CD1c-positive myeloid dendritic cell (primary cell): ENCODE data around the gene GPRC5B.

Experiments
- DNase-seq: peaks from one replicate; pipeline ENCODE4 v3.0.0-alpha.2; 2016; ENCODE audit errors: extremely low spot score

GPRC5B gene

GRCh38 chr16:19846436-19846835 lies 38.2 kb downstream of the GPRC5B start:
- no peak for DNase-seq

- DNase-seq: no peak
Measured at GRCh38 chr16:19844945-19845641, 39.6 kb downstream of the GPRC5B start.

DNA sequence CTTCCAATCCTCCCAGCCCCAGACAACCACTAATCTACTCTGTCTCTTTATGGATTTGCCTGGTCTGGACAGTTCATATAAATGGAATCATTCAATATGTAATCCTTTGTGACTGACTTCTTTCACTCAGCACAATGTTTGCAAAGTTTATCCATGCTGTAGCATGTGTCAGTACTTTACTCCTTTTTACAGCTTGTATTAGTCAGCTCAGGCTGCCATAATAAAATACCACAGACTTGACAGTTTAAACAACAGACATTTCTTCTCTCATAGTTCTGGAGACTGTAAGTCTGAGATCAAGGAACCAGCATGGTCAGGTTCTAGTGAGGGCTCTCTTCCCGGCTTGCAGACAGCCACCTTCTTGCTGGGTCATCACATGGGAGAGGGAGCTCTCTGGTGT lies 41.3 kb downstream of the GPRC5B start:
- DNase-seq: no peak

DNA sequence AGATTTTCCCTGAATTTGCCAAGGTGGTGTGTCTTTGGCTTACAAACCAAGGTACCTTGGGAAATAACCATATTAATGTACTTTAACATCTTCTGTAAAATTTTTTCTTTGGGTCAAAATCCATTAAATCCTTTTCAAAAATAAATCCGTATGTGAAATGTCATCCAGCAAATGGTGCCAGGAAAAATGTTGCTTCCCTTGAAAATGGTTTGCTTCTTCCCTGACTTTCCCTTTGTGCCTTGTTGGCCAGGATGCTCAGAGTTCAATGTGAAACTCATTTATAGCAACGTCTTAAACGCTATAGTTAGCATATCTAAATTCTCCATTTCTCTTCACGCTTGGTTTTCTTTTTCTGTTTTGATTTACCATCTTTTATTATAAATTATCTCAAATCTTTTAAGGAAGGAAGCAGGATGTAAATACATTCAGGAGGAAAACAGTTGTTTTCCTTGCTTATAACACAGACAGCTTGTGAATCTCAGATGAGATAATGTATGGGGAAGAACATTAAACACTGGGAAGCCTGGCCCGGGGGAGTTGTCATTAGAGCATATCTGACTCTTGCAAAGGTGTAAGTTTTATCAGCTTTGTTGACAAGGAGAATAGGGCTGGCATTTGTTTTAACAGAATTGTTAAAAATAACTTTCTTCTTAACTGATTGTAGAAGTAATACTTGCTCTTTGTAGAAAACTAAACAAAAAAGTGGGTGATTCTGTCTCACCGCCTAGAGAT lies 42.1 kb downstream of the GPRC5B start:
- DNase-seq: no peak

DNA sequence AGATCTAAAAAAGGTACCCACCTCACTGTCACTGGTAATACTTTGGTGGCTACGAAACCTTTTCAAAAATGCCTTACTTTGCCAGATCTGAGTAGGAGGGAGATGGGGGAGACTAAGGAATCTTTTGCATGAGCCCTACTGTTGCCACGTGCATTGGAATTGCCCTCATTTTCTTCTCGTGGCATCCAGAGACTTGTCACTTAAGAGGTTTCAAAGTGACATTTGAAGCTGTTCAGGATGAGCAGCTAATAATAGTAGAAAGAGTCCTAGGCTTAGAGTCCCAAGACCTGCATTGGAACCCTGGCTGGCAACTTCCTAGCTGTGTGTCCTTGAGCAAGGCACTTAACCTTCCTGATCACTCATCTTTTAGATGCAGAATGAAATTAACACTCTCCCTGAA lies 43.5 kb downstream of the GPRC5B start:
- no peak for DNase-seq

GRCh38 chr16:19840524-19841110 lies 44.0 kb downstream of the GPRC5B start:
- no peak for DNase-seq

DNA sequence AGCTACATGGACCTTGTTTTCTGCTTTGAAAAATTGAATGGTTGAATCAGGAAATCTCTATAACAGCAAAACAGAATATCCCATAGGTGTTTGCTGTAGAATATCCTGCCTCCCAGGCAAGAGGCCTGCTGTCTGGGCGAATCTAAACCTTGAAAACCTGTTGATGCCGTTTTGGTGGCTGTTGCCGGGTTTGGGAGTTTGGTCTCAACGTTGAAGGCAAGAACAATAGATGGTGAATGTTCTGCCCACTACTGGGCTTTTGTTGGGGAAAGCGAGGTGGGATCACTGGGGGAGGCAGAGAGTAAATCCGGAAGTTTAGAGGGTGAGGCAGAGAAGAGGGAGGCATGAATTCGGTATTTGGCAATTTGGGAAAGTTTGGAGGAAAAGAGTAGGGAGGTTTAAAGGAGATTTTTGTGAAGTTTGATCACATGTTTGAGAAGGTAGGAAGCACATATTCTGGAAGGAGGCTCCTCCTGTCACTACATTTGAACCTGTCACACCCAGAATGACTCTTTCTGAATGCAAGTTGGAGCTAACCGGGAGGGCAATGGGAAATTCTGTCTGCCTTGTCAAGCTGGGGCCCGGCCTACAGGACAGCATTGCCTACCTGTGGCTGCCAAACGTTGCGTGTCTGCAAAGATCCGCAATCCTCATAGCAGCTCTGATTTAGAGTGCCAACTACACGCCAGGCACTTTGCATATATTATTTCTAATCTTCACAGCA lies 46.5 kb downstream of the GPRC5B start:
- no peak for DNase-seq

GRCh38 chr16:19837331-19837980 lies 47.2 kb downstream of the GPRC5B start:
- no peak for DNase-seq

DNA sequence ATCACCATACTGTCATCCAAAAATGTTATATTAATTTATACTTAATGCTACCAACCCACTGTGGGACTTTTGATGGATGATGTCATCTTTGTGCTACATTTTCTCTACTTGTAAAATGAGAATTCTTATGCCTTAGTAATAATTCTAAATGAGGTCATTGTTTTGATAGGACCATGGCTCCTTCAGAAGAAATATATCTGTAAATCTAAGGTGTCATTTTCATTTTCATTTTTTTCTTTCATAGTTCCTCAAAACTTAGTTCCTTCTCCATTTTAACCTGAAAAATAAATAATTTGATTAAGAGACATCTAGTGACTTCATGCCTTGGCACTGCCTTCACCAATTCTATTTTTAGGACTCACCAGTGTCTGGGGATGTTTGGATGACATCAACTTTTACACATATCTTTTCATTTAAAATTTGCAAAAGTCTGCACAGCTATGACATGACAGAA lies 48.7 kb downstream of the GPRC5B start:
- DNase-seq: no peak

GRCh38 chr16:19835196-19835595 lies 49.5 kb downstream of the GPRC5B start:
- no peak for DNase-seq

GRCh38 chr16:19833581-19833980 lies 51.1 kb downstream of the GPRC5B start:
- no peak for DNase-seq

DNA sequence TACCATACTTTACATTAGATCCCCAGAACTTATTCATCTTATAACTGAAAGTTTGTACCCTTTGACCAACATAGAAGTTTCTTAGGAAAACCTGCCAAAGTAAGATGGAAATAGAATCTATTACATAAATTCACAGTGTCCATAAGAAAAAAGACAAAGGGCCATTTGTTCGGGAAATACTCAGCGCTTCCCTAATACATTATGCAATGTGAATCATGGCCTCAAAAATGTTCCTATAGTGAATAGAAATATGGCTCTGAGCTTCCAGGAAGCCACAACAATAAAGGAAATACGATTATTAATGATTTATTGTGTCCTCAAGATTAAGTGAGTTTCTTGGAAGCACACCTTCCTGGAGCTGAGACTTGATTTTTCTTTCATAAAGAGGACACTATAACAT lies 51.5 kb downstream of the GPRC5B start:
- no peak for DNase-seq

- DNase-seq: no peak
Measured at GRCh38 chr16:19831678-19832077, 53.0 kb downstream of the GPRC5B start.

- no peak for DNase-seq
Measured at GRCh38 chr16:19830902-19831560, 53.6 kb downstream of the GPRC5B start.

DNA sequence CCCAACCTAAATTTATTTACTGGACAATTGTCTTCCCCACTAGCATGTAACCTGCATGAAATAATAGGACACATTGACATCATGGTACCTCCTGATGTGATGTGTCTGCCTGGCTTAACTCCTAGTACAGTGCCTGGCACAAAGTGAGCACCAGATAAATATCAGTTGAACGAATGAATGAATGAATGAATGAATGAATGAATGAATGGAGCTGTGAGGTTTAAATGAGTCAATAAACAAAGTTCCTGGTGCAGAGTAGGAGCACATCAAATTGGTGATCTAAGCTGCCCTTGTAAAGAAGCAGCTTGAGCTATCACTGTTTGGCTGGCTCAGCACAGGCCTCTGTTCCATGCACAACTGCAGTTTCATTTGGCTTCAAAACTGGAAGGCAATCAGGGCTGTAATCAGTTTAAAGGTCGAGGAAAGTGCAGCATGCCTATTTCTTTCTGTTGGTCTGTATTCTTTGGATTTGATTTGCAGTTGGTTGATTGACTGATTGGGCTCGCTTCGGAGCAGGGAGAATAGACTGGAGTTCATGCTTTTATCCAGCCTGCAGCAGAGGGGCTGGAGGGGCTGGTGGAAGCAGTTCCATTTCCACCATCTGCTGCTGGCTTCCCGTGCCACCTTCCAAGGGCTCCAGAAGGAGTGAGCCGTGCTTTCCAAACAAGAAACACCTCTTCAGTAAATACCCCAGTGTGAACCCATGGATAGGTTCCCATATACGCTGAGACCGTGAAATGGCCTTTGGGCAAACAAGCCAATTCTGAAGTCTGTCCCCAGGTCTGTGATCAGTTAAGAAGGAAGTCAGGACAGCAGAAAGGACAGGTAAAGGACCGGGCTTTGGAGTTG lies 54.6 kb downstream of the GPRC5B start:
- no peak for DNase-seq

DNA sequence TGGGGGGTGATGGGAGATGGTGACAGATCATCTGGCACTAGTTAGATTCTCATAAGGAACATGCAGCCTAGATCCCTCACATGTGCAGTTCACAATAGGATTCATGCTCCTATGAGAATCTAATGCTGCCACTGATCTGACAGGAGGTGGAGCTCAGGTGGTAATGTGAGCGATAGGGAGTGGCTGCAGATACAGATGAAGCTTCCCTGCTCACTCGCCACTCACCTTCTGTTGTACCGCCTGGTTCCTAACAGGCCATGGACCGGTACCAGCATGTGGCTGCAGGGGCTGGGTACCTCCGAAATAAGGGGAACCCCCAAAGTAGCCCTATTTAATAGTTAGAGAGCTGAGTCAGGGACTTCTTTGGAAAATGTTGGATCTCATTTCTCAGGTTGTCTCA lies 60.4 kb downstream of the GPRC5B start:
- no peak for DNase-seq

- no peak for DNase-seq
Measured at GRCh38 chr16:19823322-19823721, 61.3 kb downstream of the GPRC5B start.

DNA sequence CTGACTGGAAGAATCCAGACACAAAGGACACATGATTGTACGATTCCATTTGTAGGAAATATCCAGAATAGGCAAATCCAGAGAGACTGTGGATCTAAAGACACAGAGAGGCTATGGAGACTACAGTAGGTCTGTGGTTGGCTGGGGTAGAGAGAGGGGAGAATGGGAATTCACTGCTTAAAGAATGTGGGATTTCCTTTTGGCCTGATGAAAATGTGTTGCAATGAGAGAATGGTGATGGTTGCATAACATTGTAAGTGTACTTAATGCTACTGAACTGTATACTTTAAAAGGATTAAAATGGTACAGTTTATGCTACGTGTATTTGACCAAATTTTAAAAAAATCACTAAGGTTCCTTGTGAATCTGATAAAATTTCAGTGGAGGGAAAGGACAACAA lies 62.1 kb downstream of the GPRC5B start:
- DNase-seq: no peak

DNA sequence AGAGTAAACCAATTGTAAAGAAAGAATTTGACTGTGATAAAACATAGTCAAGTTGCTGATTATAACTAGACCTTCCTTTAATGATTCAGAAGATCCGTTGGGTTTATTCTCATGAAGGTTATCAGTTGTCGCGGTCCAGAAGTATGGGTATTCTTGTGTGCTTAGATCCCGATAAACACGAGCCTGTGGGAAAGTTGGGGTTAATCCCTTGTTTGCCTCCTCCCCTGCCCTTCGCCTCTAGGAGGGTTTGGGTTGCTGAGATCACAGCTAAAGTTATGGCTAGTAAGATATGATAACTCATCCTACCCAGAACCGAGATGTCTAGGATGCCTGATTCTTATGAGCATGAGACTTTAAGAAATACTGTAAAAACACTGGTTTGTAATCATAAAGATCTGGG lies 66.8 kb downstream of the GPRC5B start:
- DNase-seq: no peak

DNA sequence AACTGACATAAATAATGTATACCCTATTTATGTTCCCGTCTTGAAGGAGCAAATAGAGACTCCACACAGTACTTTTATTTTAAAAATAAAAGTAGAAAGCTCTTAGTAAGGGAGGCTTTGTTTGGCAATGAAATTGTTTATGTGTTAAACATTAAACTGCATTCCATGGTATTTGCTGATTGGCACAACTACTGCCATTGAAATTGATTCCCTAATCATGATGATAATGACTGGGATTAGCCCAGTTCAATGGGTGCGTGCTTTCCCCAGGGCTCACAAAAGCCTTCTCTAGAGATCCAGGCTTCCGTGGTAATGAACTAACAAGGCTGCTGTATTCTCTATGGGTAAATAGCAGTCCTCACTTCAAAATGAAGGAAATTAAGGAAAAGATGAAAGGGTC lies 67.5 kb downstream of the GPRC5B start:
- DNase-seq: no peak
